Activated CD4-positive, alpha-beta T cell treated with anti-CD3 and anti-CD28 coated beads, Interleukin-2, amount 50 U/mL, for 1 hour (primary cell): ENCODE measurements around the gene IPCEF1.
A peak's percentile ranks its signal among the peaks of the same experiment; 100 is the strongest.

Experiments used
- DNase-seq: peaks from one replicate; pipeline ENCODE4 v3.0.0-alpha.2; 2020

Gene IPCEF1

DNA sequence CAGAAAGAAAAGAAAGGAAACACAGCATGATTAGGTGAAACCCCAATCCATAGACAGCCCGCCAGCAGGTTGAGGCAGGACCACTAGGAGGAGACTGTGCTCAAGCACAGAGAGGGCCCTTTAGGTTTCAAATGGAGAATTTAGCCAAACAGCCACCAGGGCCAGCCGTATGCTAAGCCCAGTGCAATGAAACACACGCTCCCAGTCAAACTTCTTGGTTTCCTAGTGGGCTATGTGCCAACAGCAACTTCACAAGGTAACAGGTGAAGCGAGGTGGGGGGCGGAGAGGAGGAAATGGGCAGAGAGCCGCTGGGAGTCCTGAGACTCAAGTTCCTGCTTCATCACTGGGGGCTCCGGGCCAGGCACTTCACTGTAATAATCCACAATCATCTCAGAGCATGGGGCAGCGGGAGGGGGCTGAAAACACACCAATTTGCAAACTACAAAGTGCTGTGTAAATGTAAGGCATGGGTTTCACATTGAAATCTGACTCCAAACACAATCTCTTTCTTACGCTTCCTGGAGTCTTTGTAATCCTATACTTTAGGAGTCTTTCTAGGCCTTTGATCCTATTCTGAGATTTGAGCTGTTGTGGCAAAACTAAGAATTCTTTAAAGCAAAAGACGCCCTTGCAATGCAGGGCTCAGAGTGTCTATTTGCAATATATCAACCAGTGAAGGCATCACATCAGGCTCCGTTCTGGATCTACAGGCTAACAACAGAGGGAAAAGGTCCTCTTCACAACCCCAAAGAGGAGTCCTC lies 200.3 kb downstream of the IPCEF1 start:
- peak; percentile 61 for DNase-seq

DNA sequence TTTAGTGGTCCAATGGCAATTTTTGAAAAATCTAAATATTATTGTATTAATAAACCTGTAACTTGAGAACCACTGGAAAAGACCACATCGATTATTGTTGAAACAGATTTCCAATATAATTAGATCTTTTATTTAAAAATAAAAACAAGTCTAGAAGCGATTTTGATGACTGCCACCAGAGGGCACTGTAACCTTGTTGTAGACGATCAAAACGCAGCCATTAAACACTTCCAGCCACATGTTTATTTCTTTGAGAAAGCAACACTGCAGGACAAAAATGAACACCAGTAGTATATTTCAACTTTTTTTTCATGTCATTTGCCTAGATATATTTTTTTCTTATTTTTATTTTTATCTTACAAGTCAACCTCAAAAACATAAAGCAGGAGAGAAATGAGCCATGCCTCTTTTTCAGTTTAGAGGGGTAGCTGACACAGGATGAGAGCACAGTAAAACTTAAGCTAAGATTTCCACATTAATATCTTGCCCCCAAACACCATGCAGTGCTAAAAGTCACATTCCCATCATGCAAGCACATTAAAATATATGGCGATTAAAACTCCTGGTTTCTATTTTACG lies 202.1 kb downstream of the IPCEF1 start:
- DNase-seq = peak; percentile 62

DNA sequence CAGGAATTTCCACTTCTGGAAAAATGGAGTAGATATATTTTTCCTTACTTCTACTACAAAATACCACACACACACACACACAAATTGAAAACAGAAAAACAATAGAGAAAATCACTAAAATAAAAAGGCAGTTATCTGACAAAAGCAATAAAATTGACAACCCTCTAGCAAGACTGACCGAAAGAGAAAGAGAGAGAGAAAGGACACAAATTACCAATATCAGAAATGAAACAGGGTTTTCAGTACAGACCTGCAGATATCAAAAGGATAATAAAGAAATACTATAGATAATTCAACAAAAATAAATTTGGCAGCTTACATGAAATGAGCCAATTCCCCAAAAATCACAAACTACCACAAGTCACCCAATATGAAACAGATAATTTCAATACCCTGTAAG lies 212.8 kb downstream of the IPCEF1 start:
- DNase-seq = no peak

DNA sequence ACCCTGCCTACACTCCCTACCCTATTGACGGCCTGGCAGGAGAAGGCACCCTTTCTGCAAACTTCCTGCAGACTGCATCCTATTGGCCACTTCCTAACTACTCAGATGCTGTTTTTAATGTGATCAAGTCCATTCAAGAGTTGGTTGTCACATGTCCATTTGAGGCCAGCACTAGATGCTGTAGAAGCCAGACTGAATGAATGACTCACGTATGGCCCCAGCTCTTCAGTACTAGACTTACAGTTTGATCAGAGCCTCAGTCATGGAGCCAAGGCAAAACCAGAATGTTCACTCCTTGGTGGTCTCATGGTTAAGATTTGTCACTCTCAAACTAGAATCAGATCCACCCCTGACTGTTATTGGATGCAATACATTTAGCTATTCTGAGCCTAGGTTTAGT lies 215.9 kb downstream of the IPCEF1 start:
- DNase-seq = no peak

DNA sequence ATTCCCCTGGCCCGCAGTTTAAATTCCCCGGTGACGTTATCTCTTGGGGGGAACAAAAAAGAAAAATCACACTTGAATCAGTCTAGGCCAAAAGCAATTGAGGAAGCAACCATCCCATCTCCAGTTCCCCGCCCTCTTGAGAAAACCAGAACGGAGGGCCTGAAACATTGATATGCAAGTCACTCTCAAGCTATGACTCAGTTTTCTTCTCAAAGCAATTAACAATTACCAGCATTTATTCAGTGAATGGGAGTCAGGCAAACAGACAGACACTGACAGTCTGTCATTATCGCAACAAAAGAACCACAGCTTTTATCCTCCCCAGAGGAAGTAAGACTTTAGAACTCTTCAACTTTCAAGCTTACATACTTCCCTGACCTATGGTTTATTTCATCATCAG lies 216.7 kb downstream of the IPCEF1 start:
- DNase-seq = no peak

DNA sequence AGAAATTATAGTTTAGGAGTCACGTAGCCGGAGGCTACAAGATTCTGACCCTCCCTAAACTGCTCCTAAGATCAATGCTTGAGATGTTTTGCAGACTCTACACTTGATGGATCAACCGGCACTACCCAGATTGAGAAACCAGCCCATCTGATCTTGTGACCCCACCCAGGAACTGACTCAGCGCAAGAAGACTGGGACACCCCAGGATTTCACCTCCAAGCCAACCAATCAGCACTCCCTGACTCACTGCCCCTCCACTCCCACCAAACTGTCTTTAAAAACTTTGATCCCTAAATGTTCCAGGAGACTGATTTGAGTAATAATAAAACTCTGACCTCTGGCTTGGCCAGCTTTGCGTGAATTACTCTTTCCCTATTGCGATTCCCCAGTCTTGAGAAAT lies 217.8 kb downstream of the IPCEF1 start:
- DNase-seq = no peak

DNA sequence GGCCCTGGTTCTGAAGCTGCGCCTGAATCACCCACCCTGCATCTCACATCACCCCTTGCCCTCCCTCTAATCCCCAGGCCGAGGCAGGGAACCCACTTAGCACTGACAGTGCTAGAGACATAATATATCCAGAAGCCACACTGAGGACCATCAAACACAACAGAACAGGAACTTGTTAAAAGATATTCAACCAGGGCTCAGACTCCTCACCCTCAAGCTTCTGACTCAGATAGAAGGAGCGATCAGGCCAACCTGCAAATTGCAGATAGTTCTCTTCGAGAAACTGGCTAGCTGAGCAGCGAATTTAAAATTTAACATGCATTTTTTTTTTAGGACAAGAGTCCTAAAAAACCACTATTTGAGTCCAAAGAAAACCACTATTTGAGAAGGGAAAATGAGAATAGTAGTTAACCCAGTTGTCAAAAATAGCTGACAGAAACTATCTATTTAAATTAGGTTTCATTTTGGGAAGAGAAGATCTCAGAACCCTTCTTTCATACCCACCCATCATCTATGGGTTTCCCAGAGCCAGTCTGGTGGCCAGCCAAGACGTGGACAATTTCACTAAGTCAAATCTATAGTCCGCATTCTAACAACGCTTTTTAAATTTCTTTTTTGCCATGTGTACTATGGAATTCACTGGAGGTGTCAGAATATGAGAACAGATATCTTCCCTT lies 222.0 kb downstream of the IPCEF1 start:
- DNase-seq = no peak

DNA sequence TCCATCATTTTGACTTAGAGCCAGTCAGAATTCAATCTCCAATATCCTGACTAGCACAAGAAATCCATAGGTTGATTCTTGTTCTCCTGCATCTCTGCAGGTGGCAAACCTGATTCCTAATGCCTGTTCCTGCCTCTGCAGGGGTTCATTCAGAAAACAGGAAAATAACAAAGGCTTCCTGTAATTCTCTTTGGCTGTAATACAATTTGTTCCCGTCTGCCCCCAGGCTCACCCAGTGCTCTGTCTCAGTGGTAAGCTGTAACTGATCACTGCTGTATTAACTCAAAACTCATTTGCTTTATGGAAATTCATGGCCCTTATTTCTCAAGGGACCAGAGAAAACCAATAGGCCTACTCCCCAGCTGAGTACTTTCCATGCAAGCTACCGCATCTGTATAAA lies 228.9 kb downstream of the IPCEF1 start:
- no peak for DNase-seq

DNA sequence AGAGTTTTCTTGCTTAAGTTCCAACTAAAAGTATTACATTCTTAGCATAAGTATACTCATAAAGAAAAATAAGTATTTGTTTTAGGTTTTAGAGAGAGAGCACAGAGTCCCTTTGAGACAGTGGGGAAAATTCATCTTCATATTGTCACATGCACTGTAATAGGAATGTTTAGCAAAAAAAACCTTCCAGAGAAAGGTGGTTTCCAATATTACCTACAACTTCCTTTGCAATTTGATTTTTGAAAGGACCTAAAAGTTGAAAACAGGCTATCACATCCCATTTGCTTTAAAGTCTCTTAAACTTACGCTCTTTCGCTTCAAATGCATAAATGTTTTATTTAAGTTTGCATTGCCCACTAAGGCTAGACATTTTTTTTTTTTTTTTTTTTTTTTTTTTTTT lies 231.2 kb downstream of the IPCEF1 start:
- DNase-seq = no peak

DNA sequence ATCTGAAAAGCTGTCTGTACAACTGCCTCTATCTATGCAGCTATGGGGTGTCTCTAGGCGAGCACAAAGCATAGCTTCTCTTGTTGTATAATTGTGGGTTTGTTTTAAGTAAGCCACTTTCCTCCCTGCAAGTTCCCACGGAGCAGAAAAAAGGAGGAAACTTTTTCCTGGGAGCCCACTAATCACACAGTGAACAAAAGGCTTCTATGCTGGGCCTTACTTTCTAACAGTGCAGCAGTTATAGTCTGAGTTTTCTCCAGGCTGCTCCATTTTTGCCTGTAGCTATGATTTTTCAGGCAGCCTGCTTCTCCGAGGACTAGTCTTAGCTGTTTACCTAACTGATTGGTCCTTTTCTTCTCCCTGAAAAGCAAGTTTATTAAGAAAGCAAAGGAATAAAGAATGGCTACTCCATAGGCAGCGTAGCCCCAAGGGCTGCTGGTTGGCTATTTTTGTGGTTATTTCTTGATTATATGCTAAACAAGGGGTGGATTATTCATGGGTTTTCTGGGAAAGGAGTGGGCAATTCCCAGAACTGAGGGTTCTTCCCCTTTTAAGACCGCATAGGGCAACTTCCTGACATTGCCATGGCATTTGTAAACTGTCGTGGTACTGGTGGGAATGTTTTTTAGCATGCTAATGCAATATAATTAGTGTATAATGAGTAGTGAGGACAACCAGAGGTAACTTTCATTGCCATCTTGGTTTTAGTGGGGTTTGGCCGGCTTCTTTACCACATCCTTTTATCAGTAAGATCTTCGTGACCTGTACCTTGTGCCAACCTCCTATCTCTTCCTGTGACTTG lies 233.2 kb downstream of the IPCEF1 start:
- no peak for DNase-seq

DNA sequence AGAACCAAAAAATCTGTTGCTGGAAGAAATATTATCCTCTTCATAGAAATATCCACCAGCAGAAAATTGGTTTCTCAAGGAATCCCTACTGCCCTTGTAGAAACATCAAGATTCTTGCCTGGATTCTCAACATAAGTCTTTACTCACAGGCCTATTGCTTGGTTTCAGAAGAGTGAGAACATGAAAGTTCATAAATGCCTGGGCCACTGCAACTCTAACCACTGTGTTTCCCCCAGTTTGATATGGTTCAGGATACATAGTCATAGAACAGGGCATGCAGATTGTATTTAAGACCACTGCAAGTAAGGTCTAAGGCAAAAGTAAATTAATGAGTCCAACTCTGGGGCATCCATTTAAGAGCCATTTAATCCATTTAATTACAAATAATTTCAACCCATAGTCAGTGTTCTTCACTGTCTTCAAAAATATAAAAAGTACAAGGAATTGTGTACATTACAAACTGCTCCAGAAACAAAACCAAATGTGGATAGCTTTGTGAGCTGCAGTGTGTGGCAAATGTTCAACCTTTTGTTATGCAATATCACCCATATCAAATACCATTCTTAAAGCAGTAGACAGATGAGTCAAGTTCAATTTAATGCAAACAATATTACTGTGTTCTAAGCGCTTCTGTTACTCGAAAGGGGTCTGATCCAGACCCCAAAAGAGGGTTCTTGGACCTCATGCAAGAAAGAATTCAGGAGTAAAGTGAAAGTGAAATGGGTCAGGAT lies 234.2 kb downstream of the IPCEF1 start:
- DNase-seq = no peak

DNA sequence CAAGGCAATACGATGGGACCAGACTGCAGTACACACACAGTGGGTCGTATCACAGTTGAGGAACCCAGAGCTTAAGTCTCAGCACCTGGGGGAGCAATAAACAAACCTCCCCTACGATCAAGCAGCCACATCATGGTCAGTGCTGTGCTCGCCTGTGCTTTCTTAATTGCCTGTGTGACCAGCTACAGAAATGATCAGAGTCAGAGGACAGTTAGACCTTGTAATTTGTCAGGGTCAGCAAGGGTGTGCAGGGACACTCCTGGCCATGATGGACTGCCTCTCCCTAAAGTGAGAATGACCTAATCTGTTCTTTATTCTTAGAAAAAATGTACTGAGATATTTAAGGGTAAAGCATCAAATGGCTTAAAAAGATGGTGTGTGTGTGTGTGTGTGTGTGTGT lies 239.1 kb downstream of the IPCEF1 start:
- DNase-seq = no peak

DNA sequence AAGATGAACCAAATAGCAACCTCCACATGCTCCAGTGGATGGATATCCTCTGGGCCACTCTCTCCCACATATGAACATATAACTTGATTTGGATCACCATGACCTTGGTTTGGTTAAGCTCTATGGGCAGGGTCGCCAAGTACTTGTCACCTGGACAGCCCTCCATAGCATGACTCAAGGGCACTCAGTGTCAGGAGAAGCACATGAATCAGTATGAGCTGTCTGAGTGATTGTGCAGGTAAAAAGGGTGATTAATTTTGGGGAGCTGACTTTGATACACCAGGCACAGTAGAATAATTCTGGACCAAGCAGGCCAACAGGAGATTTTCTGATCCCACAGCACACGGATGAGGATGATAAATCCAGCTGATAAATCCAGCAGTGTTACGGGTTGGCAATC lies 243.2 kb downstream of the IPCEF1 start:
- DNase-seq = no peak

DNA sequence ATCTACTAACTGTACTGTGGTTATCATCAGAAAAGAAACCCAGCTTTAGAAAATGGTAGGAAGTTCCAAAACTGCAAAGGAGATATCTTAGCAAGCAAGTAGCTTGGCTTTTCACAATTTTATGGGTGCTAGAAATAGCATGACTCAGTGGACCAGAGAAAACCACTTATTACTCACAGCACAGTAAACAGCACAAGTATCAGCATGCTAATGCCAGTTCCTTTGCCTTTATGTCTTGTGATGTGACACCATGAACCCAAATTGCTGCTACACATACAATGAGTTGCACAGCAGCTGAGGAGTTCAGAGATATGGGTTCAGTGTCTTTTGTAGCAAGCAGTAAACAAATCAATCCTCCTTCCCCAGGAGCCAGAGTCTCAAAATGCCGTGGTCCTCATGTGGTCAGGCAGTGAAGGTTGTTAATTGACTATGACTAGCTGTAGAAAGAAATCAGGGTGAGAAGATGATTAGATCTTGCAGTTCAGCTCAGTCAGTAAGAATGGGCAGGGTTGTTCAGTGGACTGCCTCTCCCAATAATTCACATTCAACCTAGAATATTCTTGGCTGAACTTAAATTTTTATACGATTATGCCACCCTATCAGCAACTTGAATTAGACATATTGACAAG lies 244.3 kb downstream of the IPCEF1 start:
- DNase-seq = no peak

DNA sequence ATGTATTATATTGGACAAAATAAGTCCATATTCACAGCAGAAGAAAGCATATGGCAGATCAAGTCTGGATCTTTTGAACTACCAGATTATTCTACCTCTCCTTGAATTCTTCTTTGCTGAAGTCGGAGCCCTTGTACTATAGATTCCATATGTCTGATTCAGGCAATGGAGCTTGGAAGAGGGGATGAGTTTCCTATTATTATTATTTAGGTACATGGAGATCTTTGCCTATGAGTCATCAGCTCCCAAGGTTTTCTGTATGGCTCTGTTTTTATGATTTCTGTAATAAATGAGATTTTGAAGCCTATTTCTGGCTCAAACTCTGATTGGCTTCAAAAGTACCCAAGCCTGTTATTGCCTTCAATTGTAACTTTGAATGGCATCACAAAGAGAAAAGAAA lies 245.6 kb downstream of the IPCEF1 start:
- no peak for DNase-seq

DNA sequence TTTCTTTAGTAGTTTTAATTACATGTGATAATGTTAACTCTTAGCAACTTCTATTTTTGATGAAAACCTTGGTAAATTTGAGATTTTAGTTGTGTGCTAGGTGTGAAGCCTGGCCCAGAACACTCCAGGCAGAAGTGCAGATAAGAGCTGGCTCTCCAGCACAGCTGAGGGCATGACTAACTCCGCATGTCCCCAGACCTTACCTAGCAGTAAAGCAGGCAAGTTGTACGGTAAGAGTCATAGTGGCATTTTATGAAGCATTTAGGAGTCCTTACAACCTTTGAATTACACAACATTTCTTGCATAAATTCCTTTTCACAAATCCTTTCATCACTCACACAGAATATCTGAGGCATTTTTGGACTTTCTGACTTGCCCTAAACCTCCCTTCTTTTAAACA lies 250.4 kb downstream of the IPCEF1 start:
- DNase-seq = no peak
